ENCODE results near the gene MYO7B.
"Not testable (repeated sequence)": the region's sequence is repeated elsewhere in the genome, so short reads cannot be mapped to it uniquely, and the experiment has no call there.

- TF ChIP-seq CTCF (IDR thresholded peaks at IDR 0.05 in 8 of 11, conservative IDR thresholded peaks at IDR 0.05 in 3 of 11); POLR2A (IDR thresholded peaks at IDR 0.05); POLR2AphosphoS5 (IDR thresholded peaks at IDR 0.05): not testable (repeated sequence)
Measured at GRCh38 chr2:127572352-127572751, 36.9 kb downstream of the MYO7B start.
